ENCODE results near the gene STKLD1.
"Not testable (repeated sequence)": the region's sequence is repeated elsewhere in the genome, so short reads cannot be mapped to it uniquely, and the experiment has no call there.

- TF ChIP-seq EZH2 (IDR thresholded peaks at IDR 0.05; ENCODE audit: low read depth); CTCF (conservative IDR thresholded peaks at IDR 0.05): not testable (repeated sequence)
Measured at GRCh38 chr9:133451865-133452264, 75.7 kb downstream of the STKLD1 start.

Data from PC-9 (cell line).